Kidney (tissue), 14 donors: ENCODE data around the gene SCTR. TPM values are rescaled to one million over a fixed set of nuclear protein-coding genes. Genes with fewer than 3 reads are reported as not detected.

Source experiments
- DNase-seq, 5 donors: peaks; one replicate each; pipeline ENCODE4 v3.0.0-alpha.2; 2013 to 2020
- FAIRE-seq: peaks from 2 replicates; lab custom pipeline; 2012; peaks lifted over from hg19 to GRCh38; lab: Jason Lieb, UNC
- H3K27ac ChIP-seq, 2 donors: one replicate each; pipeline ENCODE4 v1.7.0; 2013; ENCODE audit warnings: low read depth in 2 of 2, low read length in 2 of 2, inconsistent platforms in 1 of 2
- H3K27me3 ChIP-seq: one replicate; pipeline ENCODE4 v1.7.1; 2013; ENCODE audit warnings: low read length, inconsistent platforms; ENCODE audit not compliant: control insufficient read depth, insufficient read depth
- H3K36me3 ChIP-seq, 3 donors: one replicate each; pipeline versions ENCODE4 v1.7.0 to v1.7.1; 2013; ENCODE audit warnings: low read length in 3 of 3, control low read depth in 1 of 3, inconsistent platforms in 1 of 3; ENCODE audit not compliant: insufficient read depth in 3 of 3, control insufficient read depth in 2 of 3
- H3K4me1 ChIP-seq, 3 donors: one replicate each; pipeline versions ENCODE4 v1.7.0 to v1.7.1; 2013; ENCODE audit warnings: low read length in 3 of 3, inconsistent platforms in 1 of 3, low read depth in 1 of 3; ENCODE audit not compliant: control insufficient read depth in 2 of 3, insufficient read depth in 2 of 3
- H3K4me3 ChIP-seq, 3 donors: one replicate each; pipeline versions ENCODE4 v1.7.0 to v1.8.1; 2013; ENCODE audit warnings: low read length in 3 of 3, control low read depth in 1 of 3, inconsistent platforms in 1 of 3
- H3K9ac ChIP-seq, 3 donors: one replicate each; pipeline versions ENCODE4 v1.7.0 to v1.7.1; 2013; ENCODE audit warnings: low read length in 3 of 3, control low read depth in 1 of 3, inconsistent platforms in 1 of 3
- H3K9me3 ChIP-seq, 3 donors: one replicate each; pipeline versions ENCODE4 v1.7.0 to v1.7.1; 2013; ENCODE audit warnings: low read length in 3 of 3, control low read depth in 1 of 3, inconsistent platforms in 1 of 3; ENCODE audit not compliant: control insufficient read depth in 2 of 3, insufficient read depth in 1 of 3
- intact Hi-C: fragments of 100-400 bp; cut with DNase I; formaldehyde crosslinking; loops from one replicate; pipeline ENCODE4 v1.11.1; 2022
- polyA plus RNA-seq: library from polyadenylated mRNA; stranded (reverse); fragments of 350-450 nt; fragmentation: Illumina TruSeq; extraction: RNeasy Lipid Tissue Mini Kit (QIAGEN cat#74804); gene quantifications from one replicate; pipeline ENCODE4 v1.2.3, GENCODE V29; 2014; ENCODE audit warnings: low read depth, low replicate concordance; ENCODE audit not compliant: insufficient read depth
- total RNA-seq: library from RNA; stranded (reverse); fragmentation: NEBNext Ultra II Directional; extraction: Animal tissue kit (Norgen Biotek cat#: 25700); gene quantifications from one replicate; pipeline ENCODE4 v1.2.1, GENCODE V29; 2021
- TF ChIP-seq, protein P1 (sequence below): IDR thresholded peaks from 3 replicates; pipeline ENCODE4 v1.5.1; 2012; ENCODE audit warnings: mild to moderate bottlenecking, moderate library complexity, borderline replicate concordance; ENCODE audit not compliant: insufficient read depth; ENCODE audit errors: extremely low read depth
- donor health status: control.
- donor health status: control.
- donor health status: control.
- donor health status: control.
- donor health status: control.
- donor health status: DM: yes; HTN: yes; CAD: no.
- donor health status: Normal renal cell carcinoma (clear cell type).

The SCTR gene
- total and polyA plus RNA-seq, 2 donors from 2014 or later, result 7.3 to 15.9 TPM

- Histone ChIP-seq H3K27me3 (no peaks in the 10 kb centered on the region), H3K4me1 (no peaks in the 10 kb centered on the region), H3K36me3 (no peaks in the 10 kb centered on the region), H3K4me3 (no peak overlapping the region), H3K9me3 (no peaks in the 10 kb centered on the region), H3K9ac (no peak overlapping the region), H3K27ac (no peak overlapping the region)
- TF ChIP-seq, protein P1, sequence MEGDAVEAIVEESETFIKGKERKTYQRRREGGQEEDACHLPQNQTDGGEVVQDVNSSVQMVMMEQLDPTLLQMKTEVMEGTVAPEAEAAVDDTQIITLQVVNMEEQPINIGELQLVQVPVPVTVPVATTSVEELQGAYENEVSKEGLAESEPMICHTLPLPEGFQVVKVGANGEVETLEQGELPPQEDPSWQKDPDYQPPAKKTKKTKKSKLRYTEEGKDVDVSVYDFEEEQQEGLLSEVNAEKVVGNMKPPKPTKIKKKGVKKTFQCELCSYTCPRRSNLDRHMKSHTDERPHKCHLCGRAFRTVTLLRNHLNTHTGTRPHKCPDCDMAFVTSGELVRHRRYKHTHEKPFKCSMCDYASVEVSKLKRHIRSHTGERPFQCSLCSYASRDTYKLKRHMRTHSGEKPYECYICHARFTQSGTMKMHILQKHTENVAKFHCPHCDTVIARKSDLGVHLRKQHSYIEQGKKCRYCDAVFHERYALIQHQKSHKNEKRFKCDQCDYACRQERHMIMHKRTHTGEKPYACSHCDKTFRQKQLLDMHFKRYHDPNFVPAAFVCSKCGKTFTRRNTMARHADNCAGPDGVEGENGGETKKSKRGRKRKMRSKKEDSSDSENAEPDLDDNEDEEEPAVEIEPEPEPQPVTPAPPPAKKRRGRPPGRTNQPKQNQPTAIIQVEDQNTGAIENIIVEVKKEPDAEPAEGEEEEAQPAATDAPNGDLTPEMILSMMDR, result no peak
- intact Hi-C loops, result no loop called here
- DNase-seq, result no peak
- FAIRE-seq, result no peak
These were observed 12.3 kb downstream of the SCTR start for GRCh38 chr2:119511989-119512388.

- no peak for FAIRE-seq
- Histone ChIP-seq H3K27ac (no peak overlapping the region), H3K36me3 (no peaks in the 10 kb centered on the region), H3K9me3 (no peaks in the 10 kb centered on the region), H3K9ac (no peak overlapping the region), H3K4me1 (no peaks in the 10 kb centered on the region), H3K4me3 (no peak overlapping the region), H3K27me3 (no peaks in the 10 kb centered on the region)
- intact Hi-C loops, result no loop called here
- no peak for DNase-seq
- TF ChIP-seq, protein P1, result no peak
These were observed 15.5 kb downstream of the SCTR start for GRCh38 chr2:119508756-119509155.

DNA sequence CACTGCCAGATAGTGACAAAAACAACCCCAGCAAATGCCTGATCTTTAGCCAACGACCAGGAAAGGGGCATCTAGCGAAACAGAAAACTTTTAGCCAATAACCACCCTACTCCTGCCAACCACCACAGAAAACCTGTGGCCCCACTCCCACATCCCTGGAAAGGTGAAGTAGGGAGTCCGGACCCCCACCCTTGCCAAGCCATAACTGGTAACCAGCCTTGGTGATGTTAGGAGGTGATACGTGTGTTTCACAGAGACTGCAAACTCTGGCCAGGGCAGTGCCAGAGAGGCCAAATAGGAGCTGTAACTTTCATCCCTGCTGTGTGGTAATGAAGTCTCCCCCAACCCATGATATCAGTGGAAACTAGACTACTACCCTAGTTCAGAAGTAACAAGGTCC lies 27.6 kb downstream of the SCTR start:
- TF ChIP-seq, protein P1, result no peak
- DNase-seq (no peak), FAIRE-seq (no peak)
- Histone ChIP-seq H3K9me3 (peaks cover 0 to 13% (median 0%) of the 10 kb centered on the region in 3 donors), H3K4me3 (no peak overlapping the region), H3K36me3 (no peaks in the 10 kb centered on the region), H3K4me1 (peaks cover 0 to 8% (median 5%) of the 10 kb centered on the region in 3 donors), H3K27ac (peak overlapping the region in 1 of 2 donors; percentile 23), H3K9ac (peak overlapping the region in 1 of 3 donors; percentile 37), H3K27me3 (no peaks in the 10 kb centered on the region)
- intact Hi-C loops, result no loop called here

- TF ChIP-seq, protein P1, result peak; percentile 32
- peak overlapping the region in 1 of 3 donors; percentile 4 for H3K9ac ChIP-seq
- no peaks in the 10 kb centered on the region for H3K27me3 ChIP-seq
- peaks cover 0 to 9% (median 8%) of the 10 kb centered on the region in 3 donors for H3K4me1 ChIP-seq
- H3K27ac ChIP-seq, result peak overlapping the region; percentile 32 to 40
- FAIRE-seq (peak; percentile 17), DNase-seq (no peak)
- intact Hi-C loops, result no loop called here
- peaks cover 0 to 10% (median 0%) of the 10 kb centered on the region in 3 donors for H3K9me3 ChIP-seq
- no peak overlapping the region for H3K4me3 ChIP-seq
- no peaks in the 10 kb centered on the region for H3K36me3 ChIP-seq
These were observed 28.3 kb downstream of the SCTR start for GRCh38 chr2:119495948-119496347.
